Endothelial cell of umbilical vein (primary cell): ENCODE data around the gene KIF3A. TPM values are rescaled to one million over a fixed set of nuclear protein-coding genes. Genes with fewer than 3 reads are reported as not detected.

Source experiments
- BruUV-seq: library from RNA; stranded (reverse); fragments of 400-500 nt; replicated peaks from 2 replicates; lab custom pipeline; 2021; lab: Mats Ljungman, UMichigan
- CTCF ChIA-PET: fragments of 300-600, 350-600 bp; sonication (Branson Sonifier 250); formaldehyde crosslinking; loops from one replicate; lab custom pipeline; 2021; ENCODE audit warnings: antibody characterized with exemption, inconsistent platforms; lab: Charles Lee
- POLR2A ChIA-PET: fragments of 300-600, 350-600 bp; sonication (Branson Sonifier 250); formaldehyde crosslinking; loops from one replicate; lab custom pipeline; 2021; ENCODE audit warnings: antibody characterized with exemption, inconsistent platforms; lab: Charles Lee
- DNase-seq: peaks from one replicate; pipeline ENCODE4 v3.0.0-alpha.2; 2011; ENCODE audit warnings: low read depth, low spot score
- FAIRE-seq: peaks from 2 replicates; lab custom pipeline; 2011; peaks lifted over from hg19 to GRCh38; lab: Jason Lieb, UNC
- H2AFZ ChIP-seq: 2 replicates; pipeline ENCODE4 v1.6.0; 2012; ENCODE audit warnings: low read depth, low read length, control low read depth, inconsistent platforms
- H3K27ac ChIP-seq: 2 replicates; pipeline ENCODE4 v1.5.1; 2011; ENCODE audit warnings: low read depth, mild to moderate bottlenecking, control low read depth, low read length, moderate library complexity; ENCODE audit not compliant: insufficient read depth
- H3K27me3 ChIP-seq, 2 experiments: 2 replicates each; pipeline versions ENCODE4 v1.6.0 to v1.6.1; 2011; ENCODE audit warnings: low read length in 2 of 2, mixed read lengths in 1 of 2; ENCODE audit not compliant: control insufficient read depth in 2 of 2, insufficient read depth in 2 of 2
- H3K36me3 ChIP-seq, 2 experiments: 2 replicates in 1 of 2; 3 replicates in 1 of 2; pipeline ENCODE4 v1.5.1; 2011; ENCODE audit warnings: low read length in 2 of 2, mild to moderate bottlenecking in 1 of 2, moderate library complexity in 1 of 2; ENCODE audit not compliant: control insufficient read depth in 2 of 2, insufficient read depth in 2 of 2; ENCODE audit errors: extremely low read depth in 1 of 2
- H3K4me1 ChIP-seq: 3 replicates; pipeline ENCODE4 v1.5.1; 2011; ENCODE audit warnings: mild to moderate bottlenecking, low read length; ENCODE audit not compliant: control insufficient read depth, insufficient read depth; ENCODE audit errors: extremely low read depth
- H3K4me2 ChIP-seq: 2 replicates; pipeline ENCODE4 v1.6.1; 2011; ENCODE audit warnings: low read length, control low read depth, mixed read lengths; ENCODE audit not compliant: insufficient read depth
- H3K4me3 ChIP-seq, 3 experiments: fragments of 200-600 bp in 1 of 3; sonication (generic), shearing (Covaris generic) in 1 of 3; replicated peaks in 1 of 3; 2 replicates each; pipeline ENCODE4 v1.5.1; 2011 to 2016; ENCODE audit warnings: control low read depth in 3 of 3, low read length in 3 of 3, mild to moderate bottlenecking in 2 of 3, inconsistent platforms in 1 of 3, low read depth in 1 of 3, moderate library complexity in 1 of 3; ENCODE audit not compliant: insufficient read depth in 1 of 3
- H3K79me2 ChIP-seq: 2 replicates; pipeline ENCODE4 v1.6.0; 2012; ENCODE audit warnings: low read length, inconsistent platforms; ENCODE audit not compliant: control insufficient read depth, insufficient read depth
- H3K9ac ChIP-seq: replicated peaks from 2 replicates; pipeline ENCODE3; 2011; ENCODE audit warnings: low read length, control low read depth; ENCODE audit not compliant: insufficient read depth; ENCODE audit errors: extremely low read depth
- H3K9me1 ChIP-seq: replicated peaks from 3 replicates; pipeline ENCODE4 v1.6.0; 2011; ENCODE audit warnings: mild to moderate bottlenecking, low read length; ENCODE audit not compliant: control insufficient read depth, insufficient read depth; ENCODE audit errors: extremely low read depth
- H3K9me3 ChIP-seq: replicated peaks from 2 replicates; pipeline ENCODE4 v1.5.1; 2012; ENCODE audit warnings: low read length, inconsistent platforms; ENCODE audit not compliant: control insufficient read depth, insufficient read depth
- H4K20me1 ChIP-seq: replicated peaks from 2 replicates; pipeline ENCODE3; 2011; ENCODE audit warnings: mild to moderate bottlenecking, low read length; ENCODE audit not compliant: control insufficient read depth, insufficient read depth; ENCODE audit errors: extremely low read depth
- CTCF ChIP-seq, 2 donors: IDR thresholded peaks; 1 replicate in 1 of 2; 2 replicates in 1 of 2; pipeline ENCODE4 v1.5.1; 2011; ENCODE audit warnings: low read length in 2 of 2, mild to moderate bottlenecking in 2 of 2, moderate library complexity in 2 of 2, control low read depth in 1 of 2, inconsistent platforms in 1 of 2, low read depth in 1 of 2; ENCODE audit not compliant: insufficient read depth in 1 of 2; ENCODE audit errors: extremely low read depth in 1 of 2
- EZH2 ChIP-seq: IDR thresholded peaks from 2 replicates; pipeline ENCODE4 v1.6.1; 2012; ENCODE audit warnings: borderline replicate concordance, low read depth, mild to moderate bottlenecking, moderate library complexity, low read length, inconsistent platforms; ENCODE audit not compliant: severe bottlenecking
- FOS ChIP-seq: IDR thresholded peaks from 2 replicates; pipeline ENCODE4 v1.6.1; 2011; ENCODE audit warnings: mild to moderate bottlenecking, low read length, moderate library complexity, borderline replicate concordance; ENCODE audit not compliant: insufficient read depth
- GATA2 ChIP-seq: IDR thresholded peaks from 2 replicates; pipeline ENCODE4 v1.7.0; 2011; ENCODE audit warnings: low read depth, mild to moderate bottlenecking, moderate library complexity, mixed read lengths, low read length; ENCODE audit not compliant: insufficient read length, insufficient read depth
- JUN ChIP-seq: IDR thresholded peaks from 2 replicates; pipeline ENCODE4 v1.6.1; 2011; ENCODE audit warnings: borderline replicate concordance, low read depth; ENCODE audit not compliant: insufficient read length, insufficient read depth
- MAX ChIP-seq: IDR thresholded peaks from 2 replicates; pipeline ENCODE4 v1.6.1; 2011; ENCODE audit not compliant: insufficient read depth, insufficient read length
- MYC ChIP-seq: IDR thresholded peaks from one replicate; pipeline ENCODE4 v1.6.1; 2011; ENCODE audit warnings: mild to moderate bottlenecking, low read depth, low read length
- POLR2A ChIP-seq: IDR thresholded peaks from 2 replicates; pipeline ENCODE4 v1.6.1; 2012; ENCODE audit warnings: low read depth, mild to moderate bottlenecking, control low read depth, low read length
- POLR2AphosphoS5 ChIP-seq: IDR thresholded peaks from 2 replicates; pipeline ENCODE4 v1.6.1; 2012; ENCODE audit warnings: low read depth, mild to moderate bottlenecking, control low read depth, low read length, moderate library complexity; ENCODE audit not compliant: insufficient read depth
- dilution Hi-C: fragments of 300-500 bp; cut with MboI; formaldehyde crosslinking; loops from one replicate; pipeline ENCODE4 v1.15.0; 2019; ENCODE audit warnings: low sequenced_read_pairs; ENCODE audit not compliant: extremely low pct_ligation_motif_present
- intact Hi-C: fragments of 100-400 bp; cut with micrococcal nuclease; formaldehyde crosslinking; loops from one replicate; pipeline ENCODE4 v1.10.0; 2022
- polyA plus RNA-seq, 4 experiments: library from polyadenylated mRNA; depleted of rRNA in 3 of 4; stranded (reverse) in 3 of 4; unstranded in 1 of 4; fragments of >200 nt; gene quantifications; 2 replicates each; pipeline versions ENCODE4 v1.2.1 to v1.2.3, GENCODE V29; 2011 to 2012; ENCODE audit warnings: missing spikeins in 1 of 4
- total RNA-seq: library from RNA; stranded (reverse); gene quantifications from 2 replicates; pipeline ENCODE4 v1.2.3, GENCODE V29; 2021

Gene KIF3A
- total and polyA plus RNA-seq, 2 donors (not counting 3 experiments of a cell fraction or from before 2014, with no cell fraction given): 3.3 to 11.2 TPM

GRCh38 chr5:132737982-132738681 lies 786 bp upstream of the KIF3A start:
- BruUV-seq: no TSS peak
- DNase-seq: no peak
- TF ChIP-seq POLR2A (no peak), FOS (no peak), MYC (no peak), GATA2 (no peak), MAX (no peak), POLR2AphosphoS5 (no peak), EZH2 (no peak)
- no peaks in the 10 kb centered on the region for H3K36me3 ChIP-seq
- peak overlapping the region; percentile 86 for H2AFZ ChIP-seq
- peak overlapping the region; percentile 74 for H3K4me2 ChIP-seq
- dilution Hi-C loops (no loop called here), intact Hi-C loops (loop anchor here (5.0 kb wide), 1 partner anchor 129 kb away; the partner anchor contains the start of genes GDF9 and UQCRQ)
- peaks cover 4% of the 10 kb centered on the region for H3K79me2 ChIP-seq
- peaks cover 11% of the 10 kb centered on the region for H3K4me1 ChIP-seq
- no peaks in the 10 kb centered on the region for H3K9me3 ChIP-seq
- FAIRE-seq: no peak
- H3K27ac ChIP-seq: no peak overlapping the region
- no peaks in the 10 kb centered on the region for H3K9me1 ChIP-seq
- no peak overlapping the region for H3K9ac ChIP-seq
- CTCF ChIA-PET: interaction anchor here (0.6 to 2.3 kb wide), 8 partner anchors 9 to 350 kb away, joined by 4 to 16 read pairs (median 6); partner anchors contain the start of gene CCNI2
- H4K20me1 ChIP-seq: no peaks in the 10 kb centered on the region
- H3K27me3 ChIP-seq: peaks cover 2 to 6% of the 10 kb centered on the region in 2 experiments
- POLR2A ChIA-PET: interaction anchor here (0.5 kb wide), 2 partner anchors 24 to 291 kb away, joined by 4 to 5 read pairs; no protein-coding TSS in a partner anchor
- peak overlapping the region in 1 of 3 experiments; percentile 72 for H3K4me3 ChIP-seq

GRCh38 chr5:132734687-132735086 lies 2.7 kb downstream of the KIF3A start:
- no peaks in the 10 kb centered on the region for H3K9me1 ChIP-seq
- intact Hi-C loops (loop anchor here (5.0 kb wide), 1 partner anchor 133 kb away; the partner anchor contains the start of genes GDF9 and UQCRQ), dilution Hi-C loops (no loop called here)
- no peak for TF ChIP-seq JUN
- TF ChIP-seq CTCF (IDR thresholded peaks at IDR 0.05; ENCODE audit: extremely low read depth in 1 of 2, insufficient read depth in 1 of 2, low read depth in 1 of 2, low read length in 2 of 2): no peak
- no peak for TF ChIP-seq POLR2AphosphoS5
- TF ChIP-seq FOS: no peak
- TF ChIP-seq GATA2: no peak
- peaks cover 4% of the 10 kb centered on the region for H3K79me2 ChIP-seq
- CTCF ChIA-PET: interaction anchor here (1.0 kb wide), 1 partner anchor 17 kb away, joined by 3 read pairs; no protein-coding TSS in a partner anchor
- peaks cover 0 to 2% of the 10 kb centered on the region in 2 experiments for H3K27me3 ChIP-seq
- H3K36me3 ChIP-seq: no peaks in the 10 kb centered on the region
- POLR2A ChIA-PET: no interaction called here
- no peak overlapping the region for H3K27ac ChIP-seq
- H3K4me1 ChIP-seq: peaks cover 11% of the 10 kb centered on the region
- DNase-seq: no peak
- H2AFZ ChIP-seq: no peak overlapping the region
- no peaks in the 10 kb centered on the region for H3K9me3 ChIP-seq
- H3K4me3 ChIP-seq: no peak overlapping the region
- BruUV-seq: no TSS peak
- no peak for FAIRE-seq
- no peaks in the 10 kb centered on the region for H4K20me1 ChIP-seq
- H3K4me2 ChIP-seq: no peak overlapping the region
- H3K9ac ChIP-seq: no peak overlapping the region
